Choroid plexus epithelial cell (primary cell): ENCODE measurements around the gene SLIT1.

Experiments used
- DNase-seq: peaks from one replicate; pipeline ENCODE4 v3.0.0-alpha.2; 2010; ENCODE audit warnings: low read depth
- H3K4me3 ChIP-seq: 2 replicates; pipeline ENCODE4 v1.5.1; 2011; ENCODE audit warnings: low read depth, mild to moderate bottlenecking, control low read depth, low read length, moderate library complexity
- TF ChIP-seq, protein P1 (sequence below): conservative IDR thresholded peaks from 2 replicates; pipeline ENCODE4 v1.5.1; 2011; ENCODE audit warnings: low read depth, mild to moderate bottlenecking, control low read depth, inconsistent platforms, low read length, moderate library complexity

Gene SLIT1

DNA sequence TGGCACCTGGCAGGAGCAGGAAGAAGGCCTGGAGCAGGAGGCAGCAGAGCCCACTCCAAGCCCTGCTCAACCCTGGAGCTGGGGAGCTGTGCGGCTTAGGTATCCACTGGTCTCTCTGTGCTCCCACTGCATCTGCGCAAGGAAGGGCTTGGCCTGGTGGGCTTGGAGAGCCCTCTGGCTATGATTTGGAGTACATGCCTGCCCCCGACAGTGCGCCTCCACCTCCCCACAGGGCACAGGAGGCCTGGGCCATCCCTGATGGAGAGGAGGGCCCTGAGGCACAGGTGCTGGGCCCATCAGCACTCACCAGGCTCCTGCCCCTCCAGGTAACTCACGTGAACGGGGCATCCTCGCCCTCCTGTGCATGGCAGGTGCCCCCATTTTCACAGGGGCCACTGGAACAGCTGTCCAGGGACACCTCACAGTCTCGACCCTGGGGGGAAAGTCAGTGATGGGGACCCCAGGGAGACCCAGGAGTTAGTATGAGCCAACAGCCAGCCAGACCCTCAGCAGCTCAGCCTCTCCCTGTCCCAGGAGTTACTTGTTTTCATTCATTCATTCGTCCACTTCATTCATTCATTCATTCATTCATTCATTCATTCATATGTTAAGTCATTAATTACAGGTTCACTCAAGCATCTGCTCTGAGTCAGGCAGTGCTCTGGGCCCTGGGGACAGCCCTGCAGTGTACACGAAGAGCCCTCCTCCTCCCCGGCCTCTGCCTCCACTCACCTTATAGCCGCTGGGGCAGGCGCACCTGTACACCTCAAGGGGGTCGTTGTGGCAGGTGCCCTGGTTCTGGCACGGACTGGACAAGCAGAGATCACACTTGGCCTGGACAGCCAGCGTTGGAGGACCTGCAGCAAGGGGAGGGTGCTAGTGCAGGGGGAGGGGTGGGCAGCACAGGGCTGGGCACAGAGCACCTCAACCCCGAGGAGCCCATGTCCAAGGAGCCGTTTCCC is 167.2 kb downstream of the SLIT1 start:
- no peak for DNase-seq
- no peak overlapping the region for H3K4me3 ChIP-seq
- TF ChIP-seq, protein P1, sequence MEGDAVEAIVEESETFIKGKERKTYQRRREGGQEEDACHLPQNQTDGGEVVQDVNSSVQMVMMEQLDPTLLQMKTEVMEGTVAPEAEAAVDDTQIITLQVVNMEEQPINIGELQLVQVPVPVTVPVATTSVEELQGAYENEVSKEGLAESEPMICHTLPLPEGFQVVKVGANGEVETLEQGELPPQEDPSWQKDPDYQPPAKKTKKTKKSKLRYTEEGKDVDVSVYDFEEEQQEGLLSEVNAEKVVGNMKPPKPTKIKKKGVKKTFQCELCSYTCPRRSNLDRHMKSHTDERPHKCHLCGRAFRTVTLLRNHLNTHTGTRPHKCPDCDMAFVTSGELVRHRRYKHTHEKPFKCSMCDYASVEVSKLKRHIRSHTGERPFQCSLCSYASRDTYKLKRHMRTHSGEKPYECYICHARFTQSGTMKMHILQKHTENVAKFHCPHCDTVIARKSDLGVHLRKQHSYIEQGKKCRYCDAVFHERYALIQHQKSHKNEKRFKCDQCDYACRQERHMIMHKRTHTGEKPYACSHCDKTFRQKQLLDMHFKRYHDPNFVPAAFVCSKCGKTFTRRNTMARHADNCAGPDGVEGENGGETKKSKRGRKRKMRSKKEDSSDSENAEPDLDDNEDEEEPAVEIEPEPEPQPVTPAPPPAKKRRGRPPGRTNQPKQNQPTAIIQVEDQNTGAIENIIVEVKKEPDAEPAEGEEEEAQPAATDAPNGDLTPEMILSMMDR = no peak

GRCh38 chr10:97017474-97017903 is 168.3 kb downstream of the SLIT1 start:
- no peak for DNase-seq
- no peak overlapping the region for H3K4me3 ChIP-seq
- TF ChIP-seq, protein P1 = no peak

DNA sequence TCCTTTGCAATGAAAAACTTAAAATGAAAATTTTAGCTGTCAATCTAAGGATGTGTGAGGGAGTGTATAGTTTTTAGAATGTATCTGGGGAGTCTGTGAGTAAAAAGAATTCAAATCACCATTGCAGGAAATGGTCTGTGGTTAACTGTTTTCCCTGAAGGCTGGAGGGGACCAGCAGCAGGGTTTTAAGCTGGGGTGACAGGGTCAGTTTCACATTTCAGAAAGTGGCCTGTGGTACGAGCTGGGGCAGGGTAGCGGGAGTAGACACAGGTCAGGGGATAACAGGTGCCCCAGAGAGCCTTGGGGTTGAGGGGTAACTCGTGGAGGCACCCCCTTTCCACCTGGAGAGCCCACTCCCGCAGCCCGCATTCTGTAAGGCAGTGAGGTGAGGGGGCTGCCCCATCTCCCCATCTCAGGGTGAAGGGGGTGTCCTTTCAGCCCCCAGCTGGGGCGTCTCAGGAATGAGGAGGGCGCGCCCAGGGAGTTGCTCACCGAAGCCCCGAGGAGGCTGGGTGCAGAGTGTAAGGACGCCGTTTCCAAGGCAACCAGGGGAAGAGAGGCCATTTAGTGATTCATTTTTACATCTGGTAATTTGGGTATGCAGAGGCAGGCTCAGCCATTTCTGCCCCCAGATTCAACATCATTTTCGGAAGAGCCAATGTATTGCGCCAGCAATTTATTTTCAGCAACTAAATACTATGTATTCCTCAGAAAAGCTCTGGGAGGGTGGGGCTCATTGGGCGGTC is 168.9 kb downstream of the SLIT1 start:
- TF ChIP-seq, protein P1 = no peak
- no peak overlapping the region for H3K4me3 ChIP-seq
- DNase-seq = no peak

DNA sequence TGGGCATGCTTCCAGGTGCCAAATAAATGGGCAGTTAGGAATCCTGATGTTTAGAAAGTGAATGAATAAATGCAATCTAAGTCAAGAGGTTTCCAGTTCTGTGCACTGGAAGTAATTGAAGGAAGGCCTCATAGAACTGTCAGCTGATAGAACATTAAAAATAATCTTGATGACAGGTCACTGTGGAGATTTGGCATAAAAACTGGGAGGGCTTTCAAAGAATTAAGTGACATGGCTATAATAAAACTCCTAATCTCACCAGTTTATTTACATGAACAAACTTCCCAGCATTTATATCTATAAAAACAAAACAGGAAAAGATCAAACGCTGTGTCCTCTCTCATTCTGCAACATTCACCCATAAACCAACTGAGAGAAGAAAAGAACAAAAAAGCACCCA is 170.5 kb downstream of the SLIT1 start:
- no peak overlapping the region for H3K4me3 ChIP-seq
- DNase-seq = no peak
- TF ChIP-seq, protein P1 = no peak

GRCh38 chr10:97013983-97014382 is 171.8 kb downstream of the SLIT1 start:
- no peak overlapping the region for H3K4me3 ChIP-seq
- DNase-seq = no peak
- TF ChIP-seq, protein P1 = no peak

- no peak for DNase-seq
- TF ChIP-seq, protein P1 = no peak
- H3K4me3 ChIP-seq = no peak overlapping the region
Measured at GRCh38 chr10:97013568-97013967, 172.2 kb downstream of the SLIT1 start.
